GM18498 (cell line): ENCODE measurements around the gene SCYL1.

Source experiments
- ATAC-seq: cut with Tn5 transposase; IDR thresholded peaks from one replicate; pipeline ENCODE4 v1.9.1; 2021; ENCODE audit warnings: mild to moderate bottlenecking, moderate library complexity; ENCODE audit not compliant: unreplicated experiment

The SCYL1 gene

GRCh38 chr11:65578667-65579066, 53.8 kb downstream of the SCYL1 start:
- ATAC-seq = no peak

- no peak for ATAC-seq
Observed at GRCh38 chr11:65579291-65579690, 54.4 kb downstream of the SCYL1 start.

- ATAC-seq = no peak
Observed at GRCh38 chr11:65580031-65580692, 55.3 kb downstream of the SCYL1 start.

- ATAC-seq = no peak
Observed at GRCh38 chr11:65580756-65581155, 55.9 kb downstream of the SCYL1 start.

GRCh38 chr11:65581928-65582327, 57.0 kb downstream of the SCYL1 start:
- ATAC-seq = no peak

GRCh38 chr11:65583589-65583988, 58.7 kb downstream of the SCYL1 start:
- no peak for ATAC-seq

- no peak for ATAC-seq
Observed at GRCh38 chr11:65584106-65584505, 59.2 kb downstream of the SCYL1 start.

DNA sequence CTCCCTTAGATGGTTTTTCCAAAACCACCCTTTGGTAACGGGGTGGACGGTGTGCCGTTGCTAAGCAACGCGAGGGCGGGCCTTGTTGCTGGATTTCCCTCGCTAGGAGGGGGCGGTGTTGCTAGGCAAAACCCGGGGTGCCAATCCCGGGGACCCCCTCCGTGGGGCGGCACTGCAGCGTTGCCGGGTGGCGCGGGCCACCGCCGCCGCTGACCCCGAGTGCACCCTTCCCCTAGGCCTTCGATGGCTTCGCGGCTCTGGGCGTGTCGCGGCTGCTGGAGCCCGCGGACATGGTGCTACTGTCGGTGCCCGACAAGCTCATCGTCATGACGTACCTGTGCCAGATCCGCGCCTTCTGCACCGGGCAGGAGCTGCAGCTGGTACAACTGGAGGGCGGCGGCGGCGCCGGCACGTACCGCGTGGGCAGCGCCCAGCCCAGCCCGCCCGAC, 59.9 kb downstream of the SCYL1 start:
- ATAC-seq = no peak

DNA sequence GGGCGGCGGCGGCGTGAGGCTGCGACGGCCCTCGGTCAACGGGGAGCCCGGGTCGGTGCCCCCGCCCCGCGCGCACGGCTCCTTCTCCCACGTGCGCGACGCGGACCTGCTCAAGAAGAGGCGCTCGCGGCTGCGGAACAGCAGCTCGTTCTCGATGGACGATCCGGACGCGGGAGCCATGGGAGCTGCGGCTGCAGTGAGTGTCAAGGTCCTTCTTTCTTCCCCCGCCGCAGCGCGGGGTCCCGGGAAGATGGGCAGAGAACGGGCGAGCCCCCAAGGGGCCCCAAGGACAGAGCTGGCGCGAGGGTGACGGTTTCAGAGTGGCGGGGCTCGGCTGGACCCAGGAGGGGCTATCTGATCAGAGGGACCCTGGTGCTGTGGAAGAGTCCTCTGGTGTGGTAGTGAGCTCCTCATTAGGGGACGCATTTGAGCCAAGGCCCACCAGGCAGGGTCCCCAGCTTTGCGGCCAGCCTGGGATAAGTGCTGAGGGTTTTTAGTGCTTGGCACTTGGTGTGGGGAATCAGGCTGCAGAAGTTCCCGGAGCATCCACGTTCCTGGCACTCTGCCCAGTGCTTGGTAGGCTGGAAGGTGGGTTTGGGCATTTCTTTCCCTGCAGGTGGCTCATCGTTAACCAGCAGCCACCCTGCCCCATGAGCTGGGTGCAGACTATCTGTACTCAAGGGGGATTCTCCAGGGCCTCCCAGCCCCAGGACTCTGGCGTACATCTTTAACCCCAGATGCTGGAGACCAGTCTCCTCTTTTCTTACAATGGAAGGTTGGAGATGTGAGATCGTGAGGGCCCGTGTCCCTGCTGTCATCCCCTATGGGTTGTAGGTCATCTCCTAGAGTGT, 60.7 kb downstream of the SCYL1 start:
- ATAC-seq = no peak

DNA sequence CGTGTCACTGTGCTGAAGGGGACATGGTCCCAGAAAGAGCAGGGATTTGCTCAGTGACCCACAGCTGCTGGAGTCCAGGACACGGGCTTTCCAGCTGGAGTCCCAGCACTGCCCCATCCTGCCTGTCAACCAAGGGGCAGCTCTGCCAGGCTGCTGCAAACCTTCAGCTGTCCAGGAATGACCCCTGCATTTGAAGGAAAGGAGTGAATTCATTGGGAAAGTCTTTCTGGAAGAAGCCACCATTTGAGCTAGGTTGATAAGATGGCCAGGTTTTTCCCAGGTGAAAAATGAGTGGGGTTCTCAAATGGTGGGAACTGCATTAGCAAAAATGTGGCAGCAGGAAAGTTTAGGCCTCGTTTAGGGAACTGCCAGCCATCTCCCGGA, 61.4 kb downstream of the SCYL1 start:
- no peak for ATAC-seq

DNA sequence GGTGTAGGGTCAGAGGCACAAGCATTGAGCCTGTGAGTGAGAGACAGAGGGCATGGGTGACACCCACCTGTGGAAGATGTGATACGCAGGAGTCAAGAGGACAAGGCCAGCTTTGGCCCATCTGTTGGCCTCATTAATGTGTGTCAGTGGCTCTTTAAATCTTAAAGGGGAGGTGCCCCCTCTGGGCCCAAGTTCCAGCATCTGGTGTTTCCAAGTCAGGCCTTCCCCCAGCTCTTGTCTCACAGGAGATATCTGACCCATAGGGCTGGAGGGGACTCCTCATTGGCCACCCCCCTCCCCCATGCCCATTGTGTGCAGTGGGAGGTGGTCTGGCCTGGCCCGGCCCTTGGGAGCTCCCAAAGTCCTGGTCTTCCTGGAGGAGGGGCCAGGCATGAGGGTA, 61.8 kb downstream of the SCYL1 start:
- no peak for ATAC-seq
